Heart right ventricle (tissue), 16 donors: ENCODE measurements around the gene PFKFB2. TPM values are rescaled to one million over a fixed set of nuclear protein-coding genes. Genes with fewer than 3 reads are reported as not detected.

Experiments used
- ATAC-seq, 8 donors: fragments of 200-7000 bp; cut with Tn5 transposase; one replicate each; pipeline ENCODE4 v1.9.1; 2020; ENCODE audit warnings: mild to moderate bottlenecking in 8 of 8, moderate library complexity in 8 of 8, moderate number of reproducible peaks in 1 of 8
- DNase-seq, 2 donors: peaks; one replicate each; pipeline ENCODE4 v3.0.0-alpha.2; 2020
- H3K27ac ChIP-seq, 10 donors: fragments of 200-600 bp; sonication (generic) in 2 of 10; one replicate each; pipeline versions ENCODE4 v1.5.0 to v1.8.0; 2020 to 2022; ENCODE audit warnings: mild to moderate bottlenecking in 3 of 10
- H3K27me3 ChIP-seq, 7 donors: fragments of 200-600 bp; one replicate each; pipeline ENCODE4 v1.8.0; 2021 to 2022; ENCODE audit warnings: mild to moderate bottlenecking in 2 of 7
- H3K36me3 ChIP-seq, 9 donors: fragments of 200-600 bp; sonication (generic) in 1 of 9; one replicate each; pipeline versions ENCODE4 v1.5.0 to v1.8.0; 2020 to 2022; ENCODE audit warnings: mild to moderate bottlenecking in 2 of 9
- H3K4me1 ChIP-seq, 9 donors: fragments of 200-600 bp; sonication (generic) in 1 of 9; one replicate each; pipeline versions ENCODE4 v1.5.0 to v1.8.0; 2020 to 2022; ENCODE audit warnings: mild to moderate bottlenecking in 4 of 9
- H3K4me3 ChIP-seq, 10 donors: fragments of 200-600 bp; sonication (generic) in 2 of 10; one replicate each; pipeline versions ENCODE4 v1.5.0 to v1.8.0; 2020 to 2022; ENCODE audit warnings: mild to moderate bottlenecking in 7 of 10, moderate library complexity in 2 of 10
- H3K9me3 ChIP-seq, 11 donors: fragments of 200-600 bp in 10 of 11; sonication (generic) in 2 of 11; one replicate each; pipeline versions ENCODE4 v1.5.0 to v1.8.0; 2013 to 2022; ENCODE audit warnings: mild to moderate bottlenecking in 2 of 11, control low read depth in 1 of 11, moderate library complexity in 1 of 11
- CTCF ChIP-seq, 9 donors: fragments of 200-600 bp; sonication (generic) in 2 of 9; IDR thresholded peaks; one replicate each; pipeline versions ENCODE4 v1.5.0 to v1.8.0; 2021 to 2022; ENCODE audit warnings: antibody characterized with exemption in 9 of 9, mild to moderate bottlenecking in 5 of 9, moderate library complexity in 1 of 9
- WGBS, 2 donors: extraction: QIAGEN DNeasy Blood & Tissue Kit; methylation state at CpG; one replicate each; pipeline ENCODE4 v1.1.7; 2013; ENCODE audit warnings: inconsistent platforms in 1 of 2; 5-methylcytosine and 5-hydroxymethylcytosine counted together
- intact Hi-C, 10 donors: fragments of 100-400 bp; cut with DNase I; formaldehyde crosslinking; loops; one replicate each; pipeline versions ENCODE4 v1.11.1 to v1.14.2; 2022
- polyA plus RNA-seq, 2 donors: library from polyadenylated mRNA; stranded (reverse); fragments of 200-250 nt; gene quantifications; one replicate each; pipeline ENCODE4 v1.2.3, GENCODE V29; 2013
- total RNA-seq, 10 donors: library from RNA; stranded (reverse); fragmentation: NEBNext Ultra II Directional in 3 of 10; extraction: Animal tissue kit (Norgen Biotek cat#: 25700) in 3 of 10; gene quantifications; one replicate each; pipeline versions ENCODE4 v1.2.1 to v1.2.4, GENCODE V29; 2021 to 2023
- donor health status: Arrhythmogenic right ventricular cardiomyopathy.
- donor health status: ischemic (EF 13 %, LVEDD 7.1; RV severe dilation, severe dysfunction).
- donor health status: healthy with polysubstance abuse.
- donor health status: DM: no; HTN: yes; CAD: no.
- donor health status: DM: no; HTN: no; CAD: no.
- donor health status: ischemic (EF 25% LVEDD 6.9; RV normal size, moderate dysfunction).
- donor health status: ischemic (EF 25% LVEDD 5.7; RV mildly dilated, moderate dysfunction).
- donor health status: healthy.
- donor health status: DM: yes; HTN: yes; CAD: no.
- donor health status: Ischemic cardiomyopathy.
- donor health status: ischemic (EF 35%, LVEDD 5.7; RV mildly dilated, moderate dysfunction).
- donor health status: nonischemic (EF 11% LVEDD 7.7; RV severe dilation, severe dysfunction).
- donor health status: DM: yes; HTN: yes; CAD: no.
- donor health status: PGD.
- donor health status: ischemic (EF 29% LVEDD 5.4; RV normal size, mild dysfunction).
- donor health status: nonischemic (EF 23%, LVEDD 6.1; RV moderate dilation, normal function).

The PFKFB2 gene
- total and polyA plus RNA-seq, 12 donors = 5.2 to 161 (median 69.2) TPM

GRCh38 chr1:207022996-207023679, 29.9 kb upstream of the PFKFB2 start:
- ATAC-seq = peak in 3 of 8 donors; percentile 13 to 39 (median 27)
- intact Hi-C loops = no loop called here
- peak in 1 of 2 donors; percentile 31 for DNase-seq
- H3K36me3 ChIP-seq = no peaks in the 10 kb centered on the region
- no peaks in the 10 kb centered on the region for H3K9me3 ChIP-seq
- WGBS, 2 donors = 58 to 64% methylated on average over 8 of the region's 8 CpGs
- no peak for TF ChIP-seq CTCF (IDR thresholded peaks at IDR 0.05)
- H3K27ac ChIP-seq = peak overlapping the region in 9 of 10 donors; percentile 81 to 96 (median 90)
- H3K4me1 ChIP-seq = peaks cover 2 to 62% (median 34%) of the 10 kb centered on the region in 9 donors
- no peak overlapping the region for H3K4me3 ChIP-seq
- H3K27me3 ChIP-seq = no peaks in the 10 kb centered on the region

- ATAC-seq = peak; percentile 19 to 74 (median 48)
- intact Hi-C loops = no loop called here
- Histone ChIP-seq H3K9me3 (no peaks in the 10 kb centered on the region), H3K27ac (peak overlapping the region; percentile 70 to 96 (median 90)), H3K36me3 (no peaks in the 10 kb centered on the region), H3K27me3 (peaks cover 0 to 6% (median 0%) of the 10 kb centered on the region in 7 donors), H3K4me1 (peaks cover 2 to 62% (median 33%) of the 10 kb centered on the region in 9 donors), H3K4me3 (no peak overlapping the region)
- no peak for TF ChIP-seq CTCF (IDR thresholded peaks at IDR 0.05)
- 40 to 42% methylated on average over 18 of the region's 18 CpGs for WGBS, 2 donors
- peak in 1 of 2 donors; percentile 29 for DNase-seq
Measured at GRCh38 chr1:207024202-207025145, 28.6 kb upstream of the PFKFB2 start.

GRCh38 chr1:207025146-207025880, 27.8 kb upstream of the PFKFB2 start:
- H3K27me3 ChIP-seq = peaks cover 0 to 8% (median 4%) of the 10 kb centered on the region in 7 donors
- peak in 1 of 2 donors; percentile 20 for DNase-seq
- no peaks in the 10 kb centered on the region for H3K9me3 ChIP-seq
- ATAC-seq = peak; percentile 62 to 84 (median 76)
- no peak overlapping the region for H3K4me3 ChIP-seq
- WGBS, 2 donors = 13 to 24% methylated on average over 5 of the region's 5 CpGs
- intact Hi-C loops = no loop called here
- no peaks in the 10 kb centered on the region for H3K36me3 ChIP-seq
- peaks cover 2 to 62% (median 33%) of the 10 kb centered on the region in 9 donors for H3K4me1 ChIP-seq
- TF ChIP-seq CTCF (IDR thresholded peaks at IDR 0.05) = no peak
- peak overlapping the region; percentile 70 to 96 (median 90) for H3K27ac ChIP-seq

GRCh38 chr1:207026104-207026534, 27.0 kb upstream of the PFKFB2 start:
- 23 to 24% methylated on average over 4 of the region's 4 CpGs for WGBS, 2 donors
- no peak overlapping the region for H3K4me3 ChIP-seq
- TF ChIP-seq CTCF (IDR thresholded peaks at IDR 0.05) = no peak

More at GRCh38 chr1:207026104-207026534, 27.0 kb upstream of the PFKFB2 start:
- intact Hi-C loops = no loop called here
- ATAC-seq = peak in 1 of 8 donors; percentile 22
- H3K4me1 ChIP-seq = peaks cover 2 to 57% (median 30%) of the 10 kb centered on the region in 9 donors
- no peaks in the 10 kb centered on the region for H3K9me3 ChIP-seq
- no peaks in the 10 kb centered on the region for H3K36me3 ChIP-seq
- DNase-seq = no peak
- H3K27ac ChIP-seq = peak overlapping the region; percentile 4 to 96 (median 90)
- H3K27me3 ChIP-seq = peaks cover 0 to 10% (median 4%) of the 10 kb centered on the region in 7 donors
